Inferior parietal cortex (tissue), 1 donor: ENCODE measurements around the gene LPIN1.

Experiments
- DNase-seq: peaks from one replicate; pipeline ENCODE4 v3.0.0-alpha.2; 2016; ENCODE audit errors: extremely low spot score

LPIN1 gene

GRCh38 chr2:11762031-11762430, 15.6 kb downstream of the LPIN1 start:
- DNase-seq: no peak

- no peak for DNase-seq
Observed at GRCh38 chr2:11762799-11763461, 16.5 kb downstream of the LPIN1 start.

- no peak for DNase-seq
Observed at GRCh38 chr2:11764359-11764758, 17.9 kb downstream of the LPIN1 start.

GRCh38 chr2:11764920-11765319, 18.5 kb downstream of the LPIN1 start:
- no peak for DNase-seq

GRCh38 chr2:11765501-11765900, 19.1 kb downstream of the LPIN1 start:
- no peak for DNase-seq

- no peak for DNase-seq
Observed at GRCh38 chr2:11766016-11766415, 19.6 kb downstream of the LPIN1 start.

GRCh38 chr2:11767779-11768178, 21.3 kb downstream of the LPIN1 start:
- DNase-seq: no peak

GRCh38 chr2:11768946-11769345, 22.5 kb downstream of the LPIN1 start:
- DNase-seq: no peak

GRCh38 chr2:11769516-11769915, 23.1 kb downstream of the LPIN1 start:
- DNase-seq: no peak

- no peak for DNase-seq
Observed at GRCh38 chr2:11770531-11771188, 24.2 kb downstream of the LPIN1 start.

- no peak for DNase-seq
Observed at GRCh38 chr2:11771971-11772615, 25.7 kb downstream of the LPIN1 start.

- no peak for DNase-seq
Observed at GRCh38 chr2:11773111-11773510, 26.7 kb downstream of the LPIN1 start.

- DNase-seq: no peak
Observed at GRCh38 chr2:11773747-11774525, 27.5 kb downstream of the LPIN1 start.

GRCh38 chr2:11774600-11774999, 28.2 kb downstream of the LPIN1 start:
- DNase-seq: no peak

- DNase-seq: no peak
Observed at GRCh38 chr2:11775384-11775783, 29.0 kb downstream of the LPIN1 start.

- no peak for DNase-seq
Observed at GRCh38 chr2:11777066-11777782, 30.8 kb downstream of the LPIN1 start.

GRCh38 chr2:11777886-11778415, 31.5 kb downstream of the LPIN1 start:
- DNase-seq: no peak

GRCh38 chr2:11778416-11778815, 32.0 kb downstream of the LPIN1 start:
- DNase-seq: no peak

- peak; percentile 88 for DNase-seq
Observed at GRCh38 chr2:11778923-11779757, 32.7 kb downstream of the LPIN1 start.

GRCh38 chr2:11781602-11782001, 35.2 kb downstream of the LPIN1 start:
- DNase-seq: no peak

- no peak for DNase-seq
Observed at GRCh38 chr2:11784280-11784679, 37.8 kb downstream of the LPIN1 start.
